Activated CD4-positive, alpha-beta memory T cell treated with anti-CD3 and anti-CD28 coated beads, Interleukin-2, amount 10 ng/mL, durations not matched to agents 7 days and 5 days (primary cell): Measurements from ENCODE around the gene SYT14. TPM values are rescaled to one million over a fixed set of nuclear protein-coding genes. Genes with fewer than 3 reads are reported as not detected.

Experiments used
- CTCF ChIA-PET: fragments of 350-600 bp; sonication (Branson Sonifier 250); formaldehyde crosslinking; loops from one replicate; lab custom pipeline; 2021; ENCODE audit warnings: antibody characterized with exemption, inconsistent platforms; lab: Charles Lee
- POLR2A ChIA-PET: fragments of 350-600 bp; sonication (Branson Sonifier 250); formaldehyde crosslinking; loops from one replicate; lab custom pipeline; 2021; ENCODE audit warnings: antibody characterized with exemption; lab: Charles Lee
- DNase-seq: peaks from one replicate; pipeline ENCODE4 v3.0.0-alpha.2; 2020
- H3K27ac Mint-ChIP-seq: one replicate; pipeline ENCODE4 v1.8.0; 2021; ENCODE audit warnings: mild to moderate bottlenecking, mixed read lengths
- H3K27me3 Mint-ChIP-seq: one replicate; pipeline ENCODE4 v1.8.0; 2021; ENCODE audit warnings: mixed read lengths
- H3K36me3 Mint-ChIP-seq: one replicate; pipeline ENCODE4 v1.8.0; 2021; ENCODE audit warnings: low read depth, mixed read lengths
- H3K4me1 Mint-ChIP-seq: one replicate; pipeline ENCODE4 v1.8.0; 2021; ENCODE audit warnings: mixed read lengths
- H3K4me3 Mint-ChIP-seq: one replicate; pipeline ENCODE4 v1.8.0; 2021; ENCODE audit warnings: mild to moderate bottlenecking, mixed read lengths
- H3K9me3 Mint-ChIP-seq: one replicate; pipeline ENCODE4 v1.8.0; 2021; ENCODE audit warnings: mixed read lengths
- total RNA-seq, 2 experiments: library from RNA; stranded (reverse); gene quantifications; one replicate each; pipeline ENCODE4 v1.2.3, GENCODE V29; 2021

Gene SYT14
- total RNA-seq, 2 experiments from 2014 or later, result not detected

- Mint-ChIP-seq H3K9me3 (no peaks in the 10 kb centered on the region), H3K36me3 (no peaks in the 10 kb centered on the region)
Observed at GRCh38 chr1:210061992-210062391, 124.0 kb downstream of the SYT14 start.

GRCh38 chr1:210070531-210070930 lies 132.5 kb downstream of the SYT14 start:
- CTCF ChIA-PET, result no interaction called here
- Mint-ChIP-seq H3K27me3 (no peaks in the 10 kb centered on the region), H3K27ac (no peak overlapping the region), H3K36me3 (no peaks in the 10 kb centered on the region), H3K9me3 (no peaks in the 10 kb centered on the region), H3K4me1 (no peaks in the 10 kb centered on the region), H3K4me3 (no peak overlapping the region)
- POLR2A ChIA-PET, result no interaction called here
- no peak for DNase-seq

More at GRCh38 chr1:210061992-210062391, 124.0 kb downstream of the SYT14 start:
- no peak overlapping the region for H3K4me3 Mint-ChIP-seq
- ChIA-PET CTCF (no interaction called here), POLR2A (no interaction called here)
- H3K27ac Mint-ChIP-seq, result no peak overlapping the region
- DNase-seq, result no peak
- H3K4me1 Mint-ChIP-seq, result no peaks in the 10 kb centered on the region
- peaks cover 1% of the 10 kb centered on the region for H3K27me3 Mint-ChIP-seq

- no peaks in the 10 kb centered on the region for H3K27me3 Mint-ChIP-seq
- H3K27ac Mint-ChIP-seq, result no peak overlapping the region
- ChIA-PET POLR2A (no interaction called here), CTCF (no interaction called here)
- H3K4me3 Mint-ChIP-seq, result no peak overlapping the region
- H3K36me3 Mint-ChIP-seq, result no peaks in the 10 kb centered on the region
- no peak for DNase-seq
- H3K4me1 Mint-ChIP-seq, result no peaks in the 10 kb centered on the region
- no peaks in the 10 kb centered on the region for H3K9me3 Mint-ChIP-seq
Observed at GRCh38 chr1:210072129-210072528, 134.1 kb downstream of the SYT14 start.

- no peak for DNase-seq
- no peaks in the 10 kb centered on the region for H3K36me3 Mint-ChIP-seq
- no peak overlapping the region for H3K27ac Mint-ChIP-seq
- ChIA-PET CTCF (no interaction called here), POLR2A (no interaction called here)
- H3K9me3 Mint-ChIP-seq, result no peaks in the 10 kb centered on the region
- no peak overlapping the region for H3K4me3 Mint-ChIP-seq
- H3K4me1 Mint-ChIP-seq, result no peaks in the 10 kb centered on the region
- H3K27me3 Mint-ChIP-seq, result no peaks in the 10 kb centered on the region
Observed at GRCh38 chr1:210072896-210073504, 135.0 kb downstream of the SYT14 start.

GRCh38 chr1:210074904-210075303 lies 136.9 kb downstream of the SYT14 start:
- Mint-ChIP-seq H3K27ac (no peak overlapping the region), H3K27me3 (no peaks in the 10 kb centered on the region), H3K36me3 (no peaks in the 10 kb centered on the region), H3K4me3 (no peak overlapping the region), H3K9me3 (no peaks in the 10 kb centered on the region), H3K4me1 (no peaks in the 10 kb centered on the region)
- ChIA-PET POLR2A (no interaction called here), CTCF (no interaction called here)
- DNase-seq, result no peak

GRCh38 chr1:210076620-210077019 lies 138.6 kb downstream of the SYT14 start:
- ChIA-PET CTCF (no interaction called here), POLR2A (no interaction called here)
- Mint-ChIP-seq H3K27me3 (peaks cover 3% of the 10 kb centered on the region), H3K4me1 (no peaks in the 10 kb centered on the region), H3K4me3 (no peak overlapping the region), H3K36me3 (no peaks in the 10 kb centered on the region), H3K9me3 (no peaks in the 10 kb centered on the region), H3K27ac (no peak overlapping the region)
- no peak for DNase-seq

GRCh38 chr1:210081494-210081893 lies 143.5 kb downstream of the SYT14 start:
- no peaks in the 10 kb centered on the region for H3K36me3 Mint-ChIP-seq
- H3K4me1 Mint-ChIP-seq, result no peaks in the 10 kb centered on the region
- POLR2A ChIA-PET, result no interaction called here
- no peak overlapping the region for H3K27ac Mint-ChIP-seq
- no peaks in the 10 kb centered on the region for H3K9me3 Mint-ChIP-seq
- H3K4me3 Mint-ChIP-seq, result no peak overlapping the region
- CTCF ChIA-PET, result no interaction called here
- no peak for DNase-seq
- peaks cover 3% of the 10 kb centered on the region for H3K27me3 Mint-ChIP-seq

- Mint-ChIP-seq H3K36me3 (no peaks in the 10 kb centered on the region), H3K4me1 (no peaks in the 10 kb centered on the region), H3K27me3 (peaks cover 3% of the 10 kb centered on the region), H3K27ac (no peak overlapping the region), H3K9me3 (no peaks in the 10 kb centered on the region), H3K4me3 (no peak overlapping the region)
- POLR2A ChIA-PET, result no interaction called here
- no peak for DNase-seq
- CTCF ChIA-PET, result no interaction called here
Observed at GRCh38 chr1:210085359-210085758, 147.3 kb downstream of the SYT14 start.

- no peaks in the 10 kb centered on the region for H3K36me3 Mint-ChIP-seq
- no peak for DNase-seq
- ChIA-PET CTCF (no interaction called here), POLR2A (no interaction called here)
- H3K4me3 Mint-ChIP-seq, result no peak overlapping the region
- no peaks in the 10 kb centered on the region for H3K27me3 Mint-ChIP-seq
- no peaks in the 10 kb centered on the region for H3K9me3 Mint-ChIP-seq
- no peaks in the 10 kb centered on the region for H3K4me1 Mint-ChIP-seq
- H3K27ac Mint-ChIP-seq, result no peak overlapping the region
Observed at GRCh38 chr1:210087058-210087457, 149.0 kb downstream of the SYT14 start.

GRCh38 chr1:210089855-210090254 lies 151.8 kb downstream of the SYT14 start:
- Mint-ChIP-seq H3K9me3 (no peaks in the 10 kb centered on the region), H3K4me1 (no peaks in the 10 kb centered on the region), H3K4me3 (no peak overlapping the region), H3K36me3 (no peaks in the 10 kb centered on the region), H3K27ac (no peak overlapping the region), H3K27me3 (no peaks in the 10 kb centered on the region)
- no peak for DNase-seq
- ChIA-PET CTCF (no interaction called here), POLR2A (no interaction called here)

- no peak overlapping the region for H3K4me3 Mint-ChIP-seq
- H3K36me3 Mint-ChIP-seq, result no peaks in the 10 kb centered on the region
- no peak overlapping the region for H3K27ac Mint-ChIP-seq
- CTCF ChIA-PET, result no interaction called here
- peaks cover 2% of the 10 kb centered on the region for H3K27me3 Mint-ChIP-seq
- no peak for DNase-seq
- POLR2A ChIA-PET, result no interaction called here
- no peaks in the 10 kb centered on the region for H3K4me1 Mint-ChIP-seq
- no peaks in the 10 kb centered on the region for H3K9me3 Mint-ChIP-seq
Observed at GRCh38 chr1:210092366-210092765, 154.3 kb downstream of the SYT14 start.

- POLR2A ChIA-PET, result no interaction called here
- no peak overlapping the region for H3K4me3 Mint-ChIP-seq
- H3K27me3 Mint-ChIP-seq, result peaks cover 2% of the 10 kb centered on the region
- CTCF ChIA-PET, result no interaction called here
- DNase-seq, result no peak
- no peaks in the 10 kb centered on the region for H3K9me3 Mint-ChIP-seq
- no peaks in the 10 kb centered on the region for H3K4me1 Mint-ChIP-seq
- no peak overlapping the region for H3K27ac Mint-ChIP-seq
- no peaks in the 10 kb centered on the region for H3K36me3 Mint-ChIP-seq
Observed at GRCh38 chr1:210093461-210093860, 155.4 kb downstream of the SYT14 start.

GRCh38 chr1:210098356-210098755 lies 160.3 kb downstream of the SYT14 start:
- Mint-ChIP-seq H3K9me3 (no peaks in the 10 kb centered on the region), H3K4me1 (no peaks in the 10 kb centered on the region), H3K27me3 (peaks cover 2% of the 10 kb centered on the region), H3K27ac (no peak overlapping the region), H3K36me3 (no peaks in the 10 kb centered on the region), H3K4me3 (no peak overlapping the region)
- CTCF ChIA-PET, result no interaction called here
- DNase-seq, result no peak
- POLR2A ChIA-PET, result no interaction called here

- no peak overlapping the region for H3K4me3 Mint-ChIP-seq
- H3K36me3 Mint-ChIP-seq, result no peaks in the 10 kb centered on the region
- ChIA-PET POLR2A (no interaction called here), CTCF (no interaction called here)
- no peaks in the 10 kb centered on the region for H3K4me1 Mint-ChIP-seq
- H3K27me3 Mint-ChIP-seq, result peaks cover 2% of the 10 kb centered on the region
- no peak overlapping the region for H3K27ac Mint-ChIP-seq
- DNase-seq, result no peak
- no peaks in the 10 kb centered on the region for H3K9me3 Mint-ChIP-seq
Observed at GRCh38 chr1:210099921-210100320, 161.9 kb downstream of the SYT14 start.
